ENCODE measurements around the gene QSOX1.

The QSOX1 gene

GRCh38 chr1:180170546-180171151, 16.0 kb downstream of the QSOX1 start:
- DNase-seq = no peak

- DNase-seq = no peak
These were observed 17.0 kb downstream of the QSOX1 start for GRCh38 chr1:180171691-180172090.

GRCh38 chr1:180173451-180173850, 18.8 kb downstream of the QSOX1 start:
- DNase-seq = no peak

GRCh38 chr1:180173952-180174351, 19.3 kb downstream of the QSOX1 start:
- no peak for DNase-seq

- no peak for DNase-seq
These were observed 20.6 kb downstream of the QSOX1 start for GRCh38 chr1:180175291-180175690.

GRCh38 chr1:180175806-180176205, 21.1 kb downstream of the QSOX1 start:
- DNase-seq = no peak

GRCh38 chr1:180176965-180177364, 22.3 kb downstream of the QSOX1 start:
- DNase-seq = no peak

- peak; percentile 57 for DNase-seq
These were observed 23.3 kb downstream of the QSOX1 start for GRCh38 chr1:180177931-180178330.

- peak; percentile 86 for DNase-seq
These were observed 24.0 kb downstream of the QSOX1 start for GRCh38 chr1:180178511-180179161.

GRCh38 chr1:180179162-180179957, 24.7 kb downstream of the QSOX1 start:
- DNase-seq = no peak

- DNase-seq = peak; percentile 78
These were observed 26.4 kb downstream of the QSOX1 start for GRCh38 chr1:180181048-180181447.

- no peak for DNase-seq
These were observed 27.4 kb downstream of the QSOX1 start for GRCh38 chr1:180181996-180182642.

GRCh38 chr1:180182643-180183311, 28.1 kb downstream of the QSOX1 start:
- no peak for DNase-seq

- no peak for DNase-seq
These were observed 28.8 kb downstream of the QSOX1 start for GRCh38 chr1:180183426-180183825.

GRCh38 chr1:180184041-180184440, 29.4 kb downstream of the QSOX1 start:
- DNase-seq = no peak

GRCh38 chr1:180185281-180185680, 30.6 kb downstream of the QSOX1 start:
- no peak for DNase-seq

GRCh38 chr1:180185971-180186645, 31.4 kb downstream of the QSOX1 start:
- no peak for DNase-seq

- DNase-seq = no peak
These were observed 32.2 kb downstream of the QSOX1 start for GRCh38 chr1:180186831-180187230.

GRCh38 chr1:180187626-180188025, 33.0 kb downstream of the QSOX1 start:
- no peak for DNase-seq

- DNase-seq = peak; percentile 97
These were observed 33.4 kb downstream of the QSOX1 start for GRCh38 chr1:180188091-180188506.

- peak; percentile 99 for DNase-seq
These were observed 34.1 kb downstream of the QSOX1 start for GRCh38 chr1:180188684-180189175.

- DNase-seq = no peak
These were observed 35.4 kb downstream of the QSOX1 start for GRCh38 chr1:180190091-180190490.

Data from NCI-H82 (cell line).